Measurements from ENCODE around the gene TMEM165.

Gene TMEM165

DNA sequence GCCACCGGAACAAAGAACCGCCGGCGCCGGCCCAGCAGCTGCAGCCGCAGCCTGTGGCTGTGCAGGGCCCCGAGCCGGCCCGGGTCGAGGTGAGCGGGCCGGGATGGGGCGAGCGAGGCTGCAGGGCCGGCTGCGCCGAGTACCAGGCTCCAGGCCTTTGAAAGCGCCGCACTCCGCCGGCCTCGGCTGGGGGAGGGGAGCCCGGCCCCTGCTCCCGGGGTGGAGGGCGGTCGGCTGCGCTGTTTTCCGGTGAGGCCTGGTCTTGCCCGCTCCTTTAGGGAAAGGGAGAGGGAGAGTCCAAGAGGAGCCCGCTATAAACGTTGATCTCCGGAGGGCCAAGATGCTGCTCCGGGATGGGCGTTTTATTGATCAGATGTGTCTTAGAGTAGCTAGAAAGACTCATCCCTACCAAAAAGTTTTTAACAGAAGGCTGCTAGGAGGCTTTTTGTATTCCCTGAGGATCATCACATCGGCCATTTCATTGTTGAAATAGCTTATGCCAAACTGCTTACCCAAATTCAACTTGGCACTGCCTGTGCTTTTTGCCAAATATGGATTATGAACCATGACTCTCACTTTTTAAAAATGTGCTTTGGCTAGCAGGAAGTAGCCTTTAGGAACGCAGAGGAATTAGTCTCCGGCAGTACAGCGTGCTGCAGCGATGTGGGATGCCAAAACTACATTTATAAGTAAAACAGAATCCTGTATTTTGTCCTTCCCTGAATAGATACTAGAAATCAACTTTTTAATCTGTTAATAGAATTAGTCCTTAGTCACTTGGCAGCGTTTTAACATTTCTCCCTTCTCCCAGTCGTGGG, 760 bp downstream of the TMEM165 start:
- no peak for TF ChIP-seq POLR2AphosphoS5 (IDR thresholded peaks at IDR 0.05; ENCODE audit: low read depth, low read length)
- no peak for TF ChIP-seq SIN3A (IDR thresholded peaks at IDR 0.05; ENCODE audit: borderline replicate concordance, insufficient read depth, low read length)
- TF ChIP-seq, protein P1, sequence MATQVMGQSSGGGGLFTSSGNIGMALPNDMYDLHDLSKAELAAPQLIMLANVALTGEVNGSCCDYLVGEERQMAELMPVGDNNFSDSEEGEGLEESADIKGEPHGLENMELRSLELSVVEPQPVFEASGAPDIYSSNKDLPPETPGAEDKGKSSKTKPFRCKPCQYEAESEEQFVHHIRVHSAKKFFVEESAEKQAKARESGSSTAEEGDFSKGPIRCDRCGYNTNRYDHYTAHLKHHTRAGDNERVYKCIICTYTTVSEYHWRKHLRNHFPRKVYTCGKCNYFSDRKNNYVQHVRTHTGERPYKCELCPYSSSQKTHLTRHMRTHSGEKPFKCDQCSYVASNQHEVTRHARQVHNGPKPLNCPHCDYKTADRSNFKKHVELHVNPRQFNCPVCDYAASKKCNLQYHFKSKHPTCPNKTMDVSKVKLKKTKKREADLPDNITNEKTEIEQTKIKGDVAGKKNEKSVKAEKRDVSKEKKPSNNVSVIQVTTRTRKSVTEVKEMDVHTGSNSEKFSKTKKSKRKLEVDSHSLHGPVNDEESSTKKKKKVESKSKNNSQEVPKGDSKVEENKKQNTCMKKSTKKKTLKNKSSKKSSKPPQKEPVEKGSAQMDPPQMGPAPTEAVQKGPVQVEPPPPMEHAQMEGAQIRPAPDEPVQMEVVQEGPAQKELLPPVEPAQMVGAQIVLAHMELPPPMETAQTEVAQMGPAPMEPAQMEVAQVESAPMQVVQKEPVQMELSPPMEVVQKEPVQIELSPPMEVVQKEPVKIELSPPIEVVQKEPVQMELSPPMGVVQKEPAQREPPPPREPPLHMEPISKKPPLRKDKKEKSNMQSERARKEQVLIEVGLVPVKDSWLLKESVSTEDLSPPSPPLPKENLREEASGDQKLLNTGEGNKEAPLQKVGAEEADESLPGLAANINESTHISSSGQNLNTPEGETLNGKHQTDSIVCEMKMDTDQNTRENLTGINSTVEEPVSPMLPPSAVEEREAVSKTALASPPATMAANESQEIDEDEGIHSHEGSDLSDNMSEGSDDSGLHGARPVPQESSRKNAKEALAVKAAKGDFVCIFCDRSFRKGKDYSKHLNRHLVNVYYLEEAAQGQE (IDR thresholded peaks at IDR 0.05; ENCODE audit: insufficient read depth in 1 of 2, low read depth in 2 of 2, low read length in 2 of 2): no peak
- TF ChIP-seq FOXP2 (optimal IDR thresholded peaks at IDR 0.05; ENCODE audit: borderline replicate concordance, extremely low read depth, extremely low read length, insufficient read depth): no peak
- no peak; the same call in 1 of the 2 replicates for TF ChIP-seq TAF1 (IDR thresholded peaks at IDR 0.05; ENCODE audit: borderline replicate concordance, insufficient read depth, low read length)

DNA sequence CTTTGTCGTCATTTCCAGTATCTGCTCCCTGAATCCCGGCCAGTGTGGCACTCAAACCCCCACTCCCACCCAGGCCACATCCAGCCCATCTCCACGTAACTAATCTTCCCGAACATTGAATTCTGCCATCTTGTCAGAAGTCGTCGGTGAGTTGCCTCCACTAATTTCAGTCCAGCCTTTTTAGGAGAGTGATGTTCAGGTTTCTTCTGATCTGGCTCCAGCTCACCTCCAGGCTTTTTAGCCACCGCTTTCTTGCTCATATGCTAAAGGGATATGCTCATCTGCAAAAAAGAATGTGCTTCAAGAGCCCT, 1.3 kb downstream of the TMEM165 start:
- TF ChIP-seq, protein P1 (IDR thresholded peaks at IDR 0.05; ENCODE audit: insufficient read depth in 1 of 2, low read depth in 2 of 2, low read length in 2 of 2): no peak
- TF ChIP-seq POLR2AphosphoS5 (IDR thresholded peaks at IDR 0.05; ENCODE audit: low read depth, low read length) (no peak), FOXP2 (optimal IDR thresholded peaks at IDR 0.05; ENCODE audit: borderline replicate concordance, extremely low read depth, extremely low read length, insufficient read depth) (no peak), SIN3A (IDR thresholded peaks at IDR 0.05; ENCODE audit: borderline replicate concordance, insufficient read depth, low read length) (no peak), TAF1 (IDR thresholded peaks at IDR 0.05; ENCODE audit: borderline replicate concordance, insufficient read depth, low read length) (no peak)

DNA sequence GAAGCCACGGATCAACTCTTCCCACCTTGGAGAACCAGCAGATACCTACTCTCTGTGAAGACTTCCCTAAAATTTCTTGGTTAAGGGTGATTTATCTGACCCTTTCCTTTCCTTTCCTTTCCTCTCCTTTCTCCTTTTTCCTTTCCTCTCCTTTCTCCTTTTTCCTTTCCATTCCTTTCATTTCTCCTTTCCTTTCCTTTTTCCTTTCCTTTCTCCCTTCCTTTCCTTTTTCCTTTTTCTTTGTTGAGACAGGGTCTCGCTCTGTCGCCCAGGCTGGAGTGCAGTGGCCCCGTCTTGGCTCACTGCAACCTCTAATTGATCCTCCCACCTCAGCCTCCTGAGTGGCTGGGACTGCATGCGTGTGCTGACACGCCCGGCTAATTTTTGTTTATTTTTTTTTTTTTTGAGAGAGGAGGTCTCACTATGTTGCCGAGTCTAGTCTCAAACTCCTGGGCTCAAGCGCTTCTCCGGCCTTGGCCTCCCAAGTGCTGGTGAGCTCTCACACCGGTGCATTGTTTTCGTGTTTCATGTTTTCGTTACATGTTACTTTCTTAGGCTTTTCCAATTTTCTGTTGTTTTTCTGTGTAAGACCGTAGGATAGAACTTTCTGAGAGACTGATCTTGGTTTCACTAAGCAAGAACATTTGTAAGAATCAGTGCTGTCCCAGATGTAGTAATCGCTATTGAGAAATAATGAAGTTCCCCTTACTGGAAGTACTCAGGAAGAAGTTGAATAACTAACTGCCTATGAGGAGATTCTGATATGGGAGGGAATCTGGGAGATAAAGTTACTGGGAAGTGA, 2.0 kb downstream of the TMEM165 start:
- TF ChIP-seq POLR2AphosphoS5 (IDR thresholded peaks at IDR 0.05; ENCODE audit: low read depth, low read length) (no peak), FOXP2 (optimal IDR thresholded peaks at IDR 0.05; ENCODE audit: borderline replicate concordance, extremely low read depth, extremely low read length, insufficient read depth) (no peak), TAF1 (IDR thresholded peaks at IDR 0.05; ENCODE audit: borderline replicate concordance, insufficient read depth, low read length) (no peak), SIN3A (IDR thresholded peaks at IDR 0.05; ENCODE audit: borderline replicate concordance, insufficient read depth, low read length) (no peak)
- TF ChIP-seq, protein P1 (IDR thresholded peaks at IDR 0.05; ENCODE audit: insufficient read depth in 1 of 2, low read depth in 2 of 2, low read length in 2 of 2): no peak

DNA sequence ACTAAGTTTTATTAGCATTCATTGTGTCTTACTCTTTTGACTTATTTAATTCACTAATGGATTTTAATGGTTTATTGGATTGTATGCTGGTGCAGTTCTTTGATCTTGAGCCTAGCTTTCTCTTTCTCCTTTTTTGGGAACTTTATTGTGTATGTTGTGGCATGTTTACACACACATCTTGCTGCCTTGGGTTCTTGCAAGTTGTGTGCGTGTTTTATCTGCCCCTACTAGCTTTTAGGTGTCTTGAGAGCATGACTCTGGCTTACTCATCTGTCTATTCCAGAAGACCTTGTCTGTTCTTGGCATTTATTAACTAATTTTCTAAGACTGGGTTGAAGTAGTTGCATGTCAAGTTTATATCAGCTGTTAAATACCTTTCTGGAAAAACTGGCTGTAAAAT, 2.7 kb downstream of the TMEM165 start:
- no peak for TF ChIP-seq POLR2AphosphoS5 (IDR thresholded peaks at IDR 0.05; ENCODE audit: low read depth, low read length)
- TF ChIP-seq, protein P1 (IDR thresholded peaks at IDR 0.05; ENCODE audit: insufficient read depth in 1 of 2, low read depth in 2 of 2, low read length in 2 of 2): no peak
- no peak for TF ChIP-seq FOXP2 (optimal IDR thresholded peaks at IDR 0.05; ENCODE audit: borderline replicate concordance, extremely low read depth, extremely low read length, insufficient read depth)
- no peak for TF ChIP-seq SIN3A (IDR thresholded peaks at IDR 0.05; ENCODE audit: borderline replicate concordance, insufficient read depth, low read length)
- no peak for TF ChIP-seq TAF1 (IDR thresholded peaks at IDR 0.05; ENCODE audit: borderline replicate concordance, insufficient read depth, low read length)

Data from PFSK-1 (cell line).